GM18907 (cell line): ENCODE measurements around the gene PRR23E.

ENCODE experiments used
- ATAC-seq: cut with Tn5 transposase; IDR thresholded peaks from one replicate; pipeline ENCODE4 v1.9.1; 2021; ENCODE audit warnings: mild to moderate bottlenecking, moderate library complexity; ENCODE audit not compliant: unreplicated experiment

PRR23E gene

DNA sequence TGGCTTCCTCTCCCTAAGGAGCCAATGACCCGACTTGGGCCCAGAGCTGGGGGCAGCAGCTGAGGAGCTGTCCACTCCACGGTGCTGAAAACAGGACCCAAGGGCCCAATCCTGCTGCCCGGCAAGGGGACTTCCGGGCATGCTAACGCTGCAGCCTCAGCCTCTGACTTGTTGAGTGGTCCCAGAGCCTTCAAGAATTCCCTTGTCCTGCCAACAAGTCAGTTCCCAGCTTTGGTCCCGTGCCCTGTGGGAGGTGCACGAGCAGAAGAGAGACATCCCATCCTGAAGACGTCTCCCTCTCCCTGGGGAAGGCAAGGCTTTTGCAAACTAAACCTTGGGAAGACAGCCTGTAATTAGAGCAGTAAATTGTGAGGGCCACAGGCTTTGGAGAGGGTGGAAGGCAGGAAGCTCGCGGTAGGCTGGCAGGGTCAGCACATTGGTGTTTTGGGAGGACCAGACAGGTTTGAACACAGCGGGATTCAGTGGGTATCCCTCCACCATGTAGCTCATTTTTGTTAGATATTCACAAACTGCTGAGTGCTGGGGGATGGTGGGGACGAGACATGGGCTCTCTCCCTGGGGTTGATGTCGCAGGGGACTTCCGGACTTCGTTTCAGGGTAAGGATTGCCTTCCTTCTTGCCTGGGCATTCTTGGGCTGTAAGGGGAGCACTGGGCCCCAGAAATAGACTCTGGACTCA is 29.8 kb upstream of the PRR23E start:
- no peak for ATAC-seq

DNA sequence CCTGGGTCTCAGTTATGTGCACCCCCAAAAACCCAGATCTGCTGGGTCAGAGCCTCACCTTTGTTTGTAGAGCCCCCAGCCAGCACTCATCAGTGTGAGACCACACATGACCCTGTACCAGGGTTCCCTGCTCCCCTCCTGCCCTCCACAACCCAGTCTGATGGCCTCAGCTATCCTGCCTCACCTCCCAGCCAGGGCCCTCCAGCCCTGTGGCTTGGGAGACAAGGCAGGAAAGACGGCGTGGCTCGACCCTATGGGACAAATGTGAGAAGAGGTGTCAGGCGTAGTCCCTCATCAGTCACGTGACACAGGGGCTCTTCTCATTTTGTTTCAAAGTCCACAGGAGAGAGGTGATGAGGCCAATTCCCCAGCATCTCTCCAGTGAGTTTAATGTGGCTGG is 28.3 kb upstream of the PRR23E start:
- no peak for ATAC-seq

DNA sequence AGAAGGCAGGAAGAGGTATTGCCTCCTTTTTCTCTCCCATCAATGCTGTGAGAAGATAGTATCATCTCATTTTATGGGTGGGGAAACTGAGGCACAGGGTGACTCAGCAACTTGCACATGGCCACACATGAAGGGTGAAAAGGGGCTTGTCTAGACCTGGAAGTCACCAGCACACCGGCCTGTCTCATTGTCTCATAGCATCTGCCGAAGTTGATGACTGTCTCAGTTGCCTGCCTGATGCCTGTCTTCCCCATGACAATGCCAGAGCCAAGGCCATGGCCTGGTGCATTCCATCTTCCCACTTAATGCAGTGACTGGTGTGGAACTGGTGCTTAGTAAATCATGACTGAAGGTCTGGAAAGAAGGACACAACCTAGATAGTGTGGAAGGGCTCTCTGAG is 27.9 kb upstream of the PRR23E start:
- no peak for ATAC-seq

DNA sequence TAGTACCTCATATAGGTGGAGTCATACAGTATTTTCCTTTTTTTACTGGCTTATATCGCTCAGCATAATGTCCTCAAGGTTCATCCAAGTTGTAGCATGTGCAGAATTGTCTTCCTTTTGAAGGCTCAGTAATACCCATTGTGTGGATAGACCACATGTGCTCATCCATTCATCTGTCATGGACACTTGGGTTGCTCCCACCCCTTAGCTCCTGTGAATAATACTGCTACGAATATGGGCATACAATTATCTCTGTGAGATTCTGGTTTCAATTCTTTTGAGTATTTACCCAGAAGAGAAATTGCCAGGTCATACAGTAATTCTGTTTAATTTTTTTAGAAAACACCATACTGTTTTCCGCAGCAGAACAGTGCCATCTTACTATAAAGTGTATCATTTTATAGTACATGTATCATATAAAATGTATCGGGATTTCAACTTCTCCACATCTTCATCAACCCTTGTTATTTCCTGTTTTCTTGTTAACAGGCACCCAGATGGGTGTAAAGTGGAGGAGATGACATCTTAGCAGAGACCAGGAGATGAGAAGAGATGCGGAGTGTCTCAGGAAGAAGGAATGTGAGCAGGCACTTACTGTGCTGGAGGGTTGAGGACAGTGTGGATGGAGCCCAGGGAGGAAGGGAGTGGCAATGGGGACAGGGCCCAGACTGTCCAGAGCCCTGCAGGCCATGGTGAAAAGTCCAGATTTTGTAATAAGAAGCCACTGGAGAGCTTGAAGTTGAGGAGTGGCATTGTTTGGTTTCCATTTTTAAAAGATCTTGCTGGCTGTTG is 27.0 kb upstream of the PRR23E start:
- no peak for ATAC-seq

DNA sequence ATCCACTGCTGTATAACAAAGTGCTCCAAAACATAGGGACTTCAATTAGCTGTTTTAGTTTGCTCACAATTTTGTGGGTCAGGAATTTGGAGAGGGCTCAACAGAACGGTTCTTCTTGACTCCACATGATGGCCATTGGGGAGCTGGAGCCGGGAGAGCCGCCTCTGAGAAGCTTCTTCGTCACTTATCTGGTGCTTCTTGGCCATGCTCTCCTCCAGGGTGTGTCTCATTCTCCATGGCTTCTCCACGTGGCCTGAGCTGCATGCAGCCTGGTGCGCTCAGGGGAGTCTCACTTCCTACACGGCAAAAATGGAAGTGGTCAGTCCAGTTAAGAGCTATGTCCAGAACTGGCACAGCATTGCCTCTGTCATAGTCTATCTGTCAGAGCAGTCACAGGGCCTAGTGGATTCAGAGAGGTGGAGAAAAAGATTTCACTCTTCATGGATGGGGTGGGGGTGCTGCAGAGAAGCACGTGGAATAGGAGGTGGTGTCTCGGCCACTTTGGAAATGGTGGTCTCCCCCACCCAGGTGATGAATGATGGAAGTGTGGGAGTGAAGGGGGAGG is 26.3 kb upstream of the PRR23E start:
- no peak for ATAC-seq

DNA sequence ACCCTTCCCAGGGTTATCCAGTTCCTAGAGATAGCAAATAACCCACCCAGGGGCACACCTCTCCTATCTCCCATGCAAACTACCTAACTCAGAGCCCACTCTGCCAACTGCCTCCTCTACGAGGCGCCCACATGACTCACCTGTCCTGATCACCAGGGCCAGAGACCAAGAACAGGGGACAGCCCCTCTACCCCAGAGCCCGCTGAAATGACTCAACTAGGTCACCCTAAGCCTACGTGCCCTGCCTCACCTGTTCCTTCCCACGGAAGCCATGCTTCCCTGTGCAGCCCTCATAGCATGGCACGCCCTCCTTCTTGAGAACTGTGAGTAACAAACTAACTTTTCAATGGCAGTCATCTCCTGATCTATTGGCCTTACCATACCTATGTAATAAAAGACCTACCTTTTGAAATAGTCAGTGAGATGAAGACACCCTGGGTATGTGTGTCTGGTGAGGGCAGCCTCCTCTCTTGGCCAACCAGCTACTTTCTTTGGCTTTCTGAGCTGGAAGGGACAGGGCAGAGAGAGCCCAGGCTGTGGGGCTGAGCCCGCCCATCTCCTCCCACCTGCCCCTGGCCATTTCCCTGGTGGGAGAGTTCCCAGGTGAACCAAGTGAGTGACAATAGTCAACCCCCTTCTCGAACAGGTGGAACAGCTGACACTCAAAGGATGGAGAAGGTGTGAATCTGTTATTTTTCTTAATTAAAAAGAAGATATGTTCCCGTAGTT is 25.5 kb upstream of the PRR23E start:
- ATAC-seq: no peak

DNA sequence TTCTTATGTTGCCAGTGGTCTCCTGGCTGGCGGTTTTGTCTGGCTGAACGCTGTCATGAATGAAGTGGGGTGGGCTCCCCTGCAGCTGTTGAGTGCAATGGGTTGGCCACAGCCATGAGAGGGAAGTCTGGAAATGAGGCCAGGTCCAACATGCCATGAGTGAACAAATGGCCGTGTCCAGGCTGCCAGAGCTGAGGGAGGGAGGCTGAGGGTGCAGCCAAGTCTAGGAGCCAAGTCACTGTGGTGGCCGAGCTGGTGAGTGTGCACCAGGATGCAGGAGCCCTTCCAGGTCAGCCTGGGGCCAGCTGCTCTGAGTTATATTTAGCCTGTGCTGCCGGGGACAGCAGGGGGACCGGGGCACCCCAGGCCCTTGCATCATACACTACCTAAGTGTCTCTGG is 24.7 kb upstream of the PRR23E start:
- ATAC-seq: no peak

DNA sequence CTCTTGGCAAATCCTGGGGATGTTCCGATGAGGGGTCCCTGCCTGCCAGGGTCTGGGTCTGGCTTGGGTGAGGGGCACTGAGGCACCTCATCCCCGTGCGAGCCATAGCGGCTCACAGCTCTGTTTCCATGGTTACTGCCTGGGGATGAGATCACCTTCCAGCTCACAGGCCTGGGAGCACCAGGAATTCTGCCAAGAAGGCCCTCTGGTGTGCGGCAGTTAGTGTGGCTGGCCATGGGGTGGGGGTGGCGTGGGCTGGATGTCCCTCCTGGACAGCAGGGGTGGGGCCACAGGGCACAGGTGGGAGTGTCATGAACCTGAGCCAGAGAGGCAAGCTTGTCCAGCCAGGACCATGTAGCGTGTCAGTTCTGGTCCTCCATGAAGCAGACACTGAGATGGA is 22.1 kb upstream of the PRR23E start:
- ATAC-seq: no peak

DNA sequence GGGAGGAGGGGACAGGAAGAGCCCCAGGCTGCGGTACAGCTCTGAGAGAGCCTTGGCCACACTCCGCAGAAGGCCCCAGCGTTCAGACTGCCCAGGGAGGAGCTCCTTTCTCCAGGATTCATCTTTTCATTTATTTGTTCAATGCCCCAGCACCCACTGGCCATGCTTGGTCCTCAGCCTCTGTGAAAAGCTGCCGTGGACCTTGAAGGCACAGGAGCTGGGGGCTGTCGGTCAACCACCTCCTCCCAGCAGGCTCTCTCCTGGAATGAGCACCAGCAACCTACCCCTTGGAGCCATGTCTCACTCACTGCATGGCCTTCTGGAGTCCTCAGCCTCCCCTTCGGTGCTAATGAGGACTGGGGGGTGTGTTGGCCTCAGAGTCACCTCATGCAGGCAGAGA is 21.6 kb upstream of the PRR23E start:
- no peak for ATAC-seq

DNA sequence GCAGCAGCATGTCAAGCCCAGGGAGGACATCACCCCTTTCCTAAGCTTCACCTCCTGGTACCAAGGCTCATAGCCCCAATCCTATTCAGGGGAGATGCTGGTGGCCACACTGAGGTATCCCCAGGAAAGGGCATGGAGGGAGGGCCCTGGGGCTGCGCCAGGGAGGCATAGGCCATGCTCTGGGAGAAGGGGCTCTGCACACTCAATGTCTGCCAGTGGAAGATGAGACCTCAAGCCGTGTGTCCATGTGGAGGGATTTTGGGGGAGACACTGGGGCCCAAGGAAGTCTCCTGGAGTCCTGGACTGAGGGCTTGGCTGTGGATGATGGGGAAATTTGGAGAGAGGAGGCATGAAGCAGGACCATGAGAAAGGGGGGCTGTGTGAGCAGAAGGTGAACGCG is 21.2 kb upstream of the PRR23E start:
- no peak for ATAC-seq

DNA sequence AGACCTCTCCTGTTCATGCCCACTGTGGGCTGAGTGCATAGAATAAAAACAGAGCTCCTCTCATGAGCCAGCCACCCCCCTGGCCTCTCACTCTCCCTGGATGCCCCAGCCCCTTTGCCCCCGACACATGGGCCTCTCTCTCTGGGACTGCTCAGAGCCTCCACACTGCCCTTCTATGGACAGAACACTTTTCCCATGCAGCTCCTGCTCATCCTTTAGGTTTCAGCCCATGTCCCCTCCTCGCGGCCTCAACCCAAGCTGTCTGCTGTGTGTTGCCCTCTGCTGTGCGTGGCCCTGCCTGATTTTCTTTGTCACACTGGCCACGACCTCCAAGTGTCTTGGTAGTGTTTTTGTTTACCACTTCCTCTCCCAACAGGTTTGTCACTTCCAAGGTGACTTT is 20.7 kb upstream of the PRR23E start:
- no peak for ATAC-seq

DNA sequence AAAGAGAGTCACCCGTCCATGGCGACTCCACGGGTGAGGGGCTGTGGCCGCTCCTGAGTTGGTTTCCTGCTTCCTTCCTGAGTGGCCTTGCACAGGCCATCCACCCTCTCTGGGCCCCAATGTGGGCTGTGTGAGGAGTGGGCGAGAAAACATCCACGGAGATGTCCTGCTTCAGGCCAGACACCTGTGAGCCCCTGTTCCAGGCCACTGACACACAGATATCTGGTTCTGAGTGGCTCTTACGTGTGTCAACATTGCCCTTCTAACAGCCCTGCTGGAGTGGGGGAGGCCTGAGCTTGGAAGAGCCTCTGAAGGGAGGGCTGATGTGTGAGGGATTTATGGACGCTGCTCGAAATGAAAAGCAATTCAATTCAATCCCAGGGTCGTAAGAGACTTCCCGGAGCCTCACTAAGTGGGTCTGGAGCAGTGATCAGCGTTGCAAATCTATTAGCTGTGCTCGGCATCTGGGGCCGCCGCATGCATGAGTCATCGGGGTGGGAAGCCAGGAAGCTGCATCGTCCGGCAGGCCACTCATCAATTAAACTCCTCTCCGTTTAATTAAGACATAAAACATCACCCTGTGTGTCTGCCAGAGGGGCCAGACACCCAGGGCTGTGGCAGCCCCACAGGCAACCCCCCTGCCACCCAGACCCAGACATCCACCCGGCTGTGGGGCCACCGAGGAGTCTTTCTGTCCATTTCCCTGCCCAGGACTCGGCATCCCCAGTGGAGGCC is 20.0 kb upstream of the PRR23E start:
- ATAC-seq: no peak

DNA sequence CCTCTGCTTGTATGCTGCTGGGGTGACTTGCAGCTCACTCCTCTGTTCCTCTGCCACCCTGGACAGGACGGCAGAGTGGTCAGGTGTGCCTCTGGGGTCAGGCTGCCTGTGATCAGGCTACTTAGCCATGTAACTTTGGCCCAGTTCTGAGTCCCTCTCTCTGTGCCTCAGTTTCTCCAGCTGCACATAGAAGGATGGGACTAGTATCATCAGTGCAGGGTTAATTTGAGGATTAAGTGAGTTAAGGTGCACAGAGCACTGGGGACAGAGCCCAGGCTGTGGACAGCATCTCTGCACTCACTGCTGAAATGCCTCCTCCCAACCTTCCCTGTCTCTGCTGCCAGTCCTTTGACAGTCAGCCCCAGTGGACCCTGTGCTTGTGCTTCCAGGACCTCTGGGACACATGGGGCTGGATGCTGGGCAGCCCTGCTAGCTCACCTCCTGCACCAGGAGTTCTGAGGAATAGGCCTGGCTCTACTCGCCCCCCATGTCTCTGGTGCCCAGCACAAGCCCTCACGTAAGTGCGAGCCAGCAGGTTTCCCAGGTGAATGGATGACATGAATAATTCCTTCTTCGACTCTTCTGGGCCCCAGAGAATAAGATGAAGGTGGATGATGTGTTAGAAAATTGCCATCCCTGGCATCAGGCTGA is 19.3 kb upstream of the PRR23E start:
- no peak for ATAC-seq

DNA sequence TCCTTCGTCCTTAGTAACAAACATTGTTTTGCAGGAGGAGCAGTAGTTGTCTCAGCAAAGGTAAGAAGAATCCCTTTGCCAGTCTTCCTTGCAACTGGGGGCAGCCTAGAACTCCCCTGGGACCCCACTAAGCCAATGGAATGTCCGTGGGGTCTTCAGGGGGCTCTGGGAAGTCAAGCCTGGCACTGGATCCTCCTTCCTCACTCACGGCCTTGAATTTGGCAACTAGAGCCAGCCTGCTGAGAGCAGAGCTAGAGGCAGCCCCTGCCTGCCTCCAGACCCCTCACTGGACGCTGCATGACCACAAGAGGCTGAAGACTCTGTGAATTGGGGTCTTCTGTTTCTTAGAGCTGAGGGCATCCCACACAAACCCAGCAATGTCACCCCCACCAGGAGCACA is 18.6 kb upstream of the PRR23E start:
- ATAC-seq: no peak

DNA sequence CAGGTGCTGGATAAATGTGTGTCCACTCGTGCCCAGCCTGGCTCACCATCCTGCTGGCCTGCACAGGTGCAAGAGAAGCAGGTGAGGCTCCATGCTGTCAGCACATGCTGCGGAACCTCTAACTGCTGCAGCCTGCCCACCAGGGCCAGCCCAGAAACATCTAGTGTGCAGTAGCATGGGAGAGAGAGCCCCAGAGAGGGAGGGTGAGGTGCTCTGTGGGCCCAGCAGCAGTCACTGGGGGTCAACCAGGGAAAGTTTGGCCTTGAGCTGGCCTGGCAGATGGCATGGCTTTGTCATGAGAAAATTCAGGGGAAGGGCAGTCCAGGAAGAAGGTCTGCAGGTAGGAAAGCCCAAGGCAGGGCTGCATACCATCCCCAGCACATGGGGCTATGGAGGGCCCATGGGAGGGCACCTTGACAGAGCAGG is 18.2 kb upstream of the PRR23E start:
- ATAC-seq: no peak

DNA sequence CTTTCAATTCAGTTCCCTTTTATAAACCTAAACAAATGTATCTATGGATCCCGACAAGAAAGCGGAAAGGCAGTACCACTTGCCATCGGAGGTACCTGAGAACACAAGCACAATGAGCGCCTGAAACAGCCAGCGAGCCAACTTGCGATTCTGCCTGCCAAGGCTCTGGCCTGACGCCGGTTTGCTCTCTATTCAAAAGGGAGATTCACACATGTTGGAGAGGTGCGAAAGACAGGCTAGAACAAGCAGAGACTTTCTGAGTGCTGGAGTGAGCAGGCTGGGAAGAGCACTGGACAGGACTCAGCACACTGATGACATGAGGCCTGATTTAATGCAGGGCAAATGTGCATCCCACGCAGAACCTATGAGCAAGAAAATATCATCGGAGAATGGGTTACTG is 17.7 kb upstream of the PRR23E start:
- ATAC-seq: no peak

DNA sequence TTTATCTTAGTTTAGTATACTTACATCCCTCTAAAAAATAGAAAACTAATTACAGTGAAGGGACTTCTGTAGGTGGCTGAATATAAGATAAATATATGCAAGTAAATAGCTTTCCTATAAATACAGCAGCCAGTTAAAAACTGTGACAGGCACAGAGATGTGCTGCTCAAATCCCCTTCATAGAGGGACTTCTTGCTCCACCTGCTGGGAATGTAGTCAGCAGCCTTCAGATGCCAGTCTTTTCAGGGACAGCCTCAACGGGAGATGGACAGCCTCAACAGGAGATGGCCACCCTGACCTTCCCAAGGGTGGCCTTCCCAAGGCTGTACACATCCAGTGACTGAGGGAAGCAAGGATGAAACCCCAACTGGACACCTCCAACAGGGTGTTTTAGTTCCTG is 15.7 kb upstream of the PRR23E start:
- no peak for ATAC-seq

DNA sequence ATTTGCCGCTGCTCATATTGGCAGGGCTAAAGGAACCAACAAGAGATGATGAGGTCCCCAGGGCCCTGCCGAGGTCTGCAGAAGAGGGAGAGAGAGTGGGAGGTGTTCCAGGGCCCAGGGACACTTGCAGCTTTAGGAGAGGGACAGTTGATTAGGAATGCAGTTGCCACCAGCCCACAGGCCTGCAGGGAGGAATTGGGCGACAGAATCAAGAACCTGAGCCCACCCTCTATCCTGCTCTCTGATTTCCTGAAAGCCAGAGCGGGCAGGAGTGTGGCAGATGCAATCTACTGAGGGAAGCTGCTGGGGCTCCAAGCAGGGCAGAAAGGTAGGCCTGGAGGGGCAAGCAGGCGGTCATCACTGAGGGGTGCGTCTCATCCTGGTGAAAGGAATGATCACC is 12.1 kb upstream of the PRR23E start:
- ATAC-seq: no peak

DNA sequence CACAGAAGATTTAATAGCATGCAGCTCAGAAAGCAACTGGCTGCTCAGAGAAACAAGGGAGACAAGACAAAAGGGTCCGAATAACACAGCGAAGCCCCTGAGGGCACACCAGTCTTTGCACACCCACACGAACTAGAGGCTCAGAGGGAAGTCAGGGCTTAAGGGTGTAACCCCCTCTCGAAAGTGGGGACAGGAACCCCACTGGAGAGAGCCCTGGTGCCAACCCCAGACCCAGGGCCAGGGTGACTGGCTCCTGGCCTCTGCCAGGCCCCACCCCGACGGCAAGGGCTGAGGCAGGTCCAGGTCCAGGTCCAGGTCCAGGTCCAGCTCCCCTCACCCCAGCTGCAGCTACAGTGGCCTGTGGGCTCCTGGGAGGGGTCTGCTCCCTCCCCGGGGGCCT is 10.5 kb upstream of the PRR23E start:
- ATAC-seq: no peak
